ENCODE data around the gene CCL7.

CCL7 gene

GRCh38 chr17:34311291-34311690, 41.3 kb downstream of the CCL7 start:
- Histone ChIP-seq H2AFZ (no peak overlapping the region), H3K27me3 (ENCODE audit: control insufficient read depth, insufficient read depth, low read length) (no peaks in the 10 kb centered on the region), H3K4me3 (ENCODE audit: low read depth, low read length) (no peak overlapping the region), H3K36me3 (ENCODE audit: control insufficient read depth, insufficient read depth, low read length) (no peaks in the 10 kb centered on the region), H3K9me3 (ENCODE audit: control insufficient read depth, low read length) (no peaks in the 10 kb centered on the region), H3K79me2 (no peaks in the 10 kb centered on the region), H3K27ac (no peak overlapping the region), H3K4me2 (ENCODE audit: low read length) (no peak overlapping the region), H3K9ac (no peak overlapping the region), H3K4me1 (no peaks in the 10 kb centered on the region)
- no peak for TF ChIP-seq CTCF (IDR thresholded peaks at IDR 0.05)

- no peaks in the 10 kb centered on the region for H3K9me3 ChIP-seq (ENCODE audit: control insufficient read depth, low read length)
- H2AFZ ChIP-seq = no peak overlapping the region
- H3K4me2 ChIP-seq (ENCODE audit: low read length) = no peak overlapping the region
- H3K9ac ChIP-seq = no peak overlapping the region
- no peaks in the 10 kb centered on the region for H3K4me1 ChIP-seq
- H3K27ac ChIP-seq = peak overlapping the region; percentile 20
- TF ChIP-seq CTCF (IDR thresholded peaks at IDR 0.05) = no peak
- no peaks in the 10 kb centered on the region for H3K79me2 ChIP-seq
- no peak overlapping the region for H3K4me3 ChIP-seq (ENCODE audit: low read depth, low read length)
- no peaks in the 10 kb centered on the region for H3K36me3 ChIP-seq (ENCODE audit: control insufficient read depth, insufficient read depth, low read length)
- no peaks in the 10 kb centered on the region for H3K27me3 ChIP-seq (ENCODE audit: control insufficient read depth, insufficient read depth, low read length)
Measured at GRCh38 chr17:34312080-34312479, 42.1 kb downstream of the CCL7 start.

GRCh38 chr17:34313164-34313563, 43.1 kb downstream of the CCL7 start:
- Histone ChIP-seq H3K9ac (no peak overlapping the region), H3K36me3 (ENCODE audit: control insufficient read depth, insufficient read depth, low read length) (no peaks in the 10 kb centered on the region), H3K27ac (no peak overlapping the region), H3K4me3 (ENCODE audit: low read depth, low read length) (no peak overlapping the region), H3K4me1 (no peaks in the 10 kb centered on the region), H3K4me2 (ENCODE audit: low read length) (no peak overlapping the region), H3K27me3 (ENCODE audit: control insufficient read depth, insufficient read depth, low read length) (no peaks in the 10 kb centered on the region), H2AFZ (no peak overlapping the region), H3K9me3 (ENCODE audit: control insufficient read depth, low read length) (no peaks in the 10 kb centered on the region), H3K79me2 (no peaks in the 10 kb centered on the region)
- TF ChIP-seq CTCF (IDR thresholded peaks at IDR 0.05) = no peak

- no peak overlapping the region for H3K4me3 ChIP-seq (ENCODE audit: low read depth, low read length)
- H3K27ac ChIP-seq = peak overlapping the region; percentile 36
- H3K4me2 ChIP-seq (ENCODE audit: low read length) = no peak overlapping the region
- H3K9me3 ChIP-seq (ENCODE audit: control insufficient read depth, low read length) = no peaks in the 10 kb centered on the region
- no peak overlapping the region for H2AFZ ChIP-seq
- H3K4me1 ChIP-seq = no peaks in the 10 kb centered on the region
- H3K36me3 ChIP-seq (ENCODE audit: control insufficient read depth, insufficient read depth, low read length) = no peaks in the 10 kb centered on the region
- H3K27me3 ChIP-seq (ENCODE audit: control insufficient read depth, insufficient read depth, low read length) = no peaks in the 10 kb centered on the region
- no peak for TF ChIP-seq CTCF (IDR thresholded peaks at IDR 0.05)
- H3K79me2 ChIP-seq = no peaks in the 10 kb centered on the region
- no peak overlapping the region for H3K9ac ChIP-seq
Measured at GRCh38 chr17:34314279-34314678, 44.3 kb downstream of the CCL7 start.

- Histone ChIP-seq H3K4me2 (ENCODE audit: low read length) (no peak overlapping the region), H2AFZ (no peak overlapping the region), H3K4me3 (ENCODE audit: low read depth, low read length) (no peak overlapping the region), H3K9ac (no peak overlapping the region), H3K9me3 (ENCODE audit: control insufficient read depth, low read length) (no peaks in the 10 kb centered on the region), H3K27ac (no peak overlapping the region), H3K4me1 (no peaks in the 10 kb centered on the region), H3K27me3 (ENCODE audit: control insufficient read depth, insufficient read depth, low read length) (no peaks in the 10 kb centered on the region), H3K79me2 (no peaks in the 10 kb centered on the region), H3K36me3 (ENCODE audit: control insufficient read depth, insufficient read depth, low read length) (no peaks in the 10 kb centered on the region)
- TF ChIP-seq CTCF (IDR thresholded peaks at IDR 0.05) = no peak
Measured at GRCh38 chr17:34318474-34318873, 48.5 kb downstream of the CCL7 start.
